HL-60 (cell line): ENCODE measurements around the gene BPNT1.

Experiments
- DNase-seq, 2 experiments: peaks; one replicate each; pipeline ENCODE4 v3.0.0-alpha.2; 2010 to 2020; ENCODE audit warnings: low read depth in 1 of 2, low spot score in 1 of 2
- H3K27ac ChIP-seq: fragments of 250-450 bp; sonication (Bioruptor Pico); replicated peaks from 2 replicates; pipeline ENCODE4 v1.5.1; 2020; ENCODE audit warnings: mild to moderate bottlenecking, moderate library complexity
- H3K27me3 ChIP-seq: fragments of 250-450 bp; sonication (Bioruptor Pico); 2 replicates; pipeline ENCODE4 v1.5.1; 2021; ENCODE audit warnings: mild to moderate bottlenecking, moderate library complexity; ENCODE audit not compliant: insufficient read depth, poor library complexity, severe bottlenecking
- H3K4me3 ChIP-seq: replicated peaks from 2 replicates; pipeline ENCODE4 v1.5.1; 2011; ENCODE audit warnings: mild to moderate bottlenecking, control low read depth, low read length; ENCODE audit not compliant: insufficient read depth
- CTCF ChIP-seq: IDR thresholded peaks from one replicate; pipeline ENCODE4 v1.5.1; 2011; ENCODE audit warnings: low read length, control low read depth, inconsistent platforms; ENCODE audit not compliant: insufficient read depth
- GABPA ChIP-seq: IDR thresholded peaks from 2 replicates; pipeline ENCODE4 v1.6.1; 2012; ENCODE audit warnings: low read depth
- POLR2AphosphoS5 ChIP-seq: IDR thresholded peaks from 2 replicates; pipeline ENCODE4 v1.6.1; 2012; ENCODE audit warnings: low read depth
- REST ChIP-seq: IDR thresholded peaks from 2 replicates; pipeline ENCODE4 v1.6.1; 2012; ENCODE audit warnings: low read depth; ENCODE audit not compliant: insufficient replicate concordance
- SPI1 ChIP-seq: IDR thresholded peaks from 2 replicates; pipeline ENCODE4 v1.6.1; 2012; ENCODE audit warnings: low read depth, mild to moderate bottlenecking, borderline replicate concordance

Gene BPNT1

GRCh38 chr1:220123889-220124288 lies 34.3 kb upstream of the BPNT1 start:
- Histone ChIP-seq H3K27ac (no peak overlapping the region), H3K4me3 (no peak overlapping the region), H3K27me3 (no peaks in the 10 kb centered on the region)
- TF ChIP-seq SPI1: no peak
- no peak for TF ChIP-seq REST
- TF ChIP-seq CTCF: no peak
- no peak for TF ChIP-seq POLR2AphosphoS5
- no peak for TF ChIP-seq GABPA
- peak in 1 of 2 experiments; percentile 15 for DNase-seq

- Histone ChIP-seq H3K4me3 (no peak overlapping the region), H3K27ac (no peak overlapping the region), H3K27me3 (no peaks in the 10 kb centered on the region)
- no peak for DNase-seq
- TF ChIP-seq REST (no peak), SPI1 (no peak), GABPA (no peak)
Measured at GRCh38 chr1:220123066-220123465, 33.5 kb upstream of the BPNT1 start.

GRCh38 chr1:220121791-220122530 lies 32.4 kb upstream of the BPNT1 start:
- TF ChIP-seq SPI1 (no peak), POLR2AphosphoS5 (no peak), CTCF (no peak), GABPA (no peak)
- no peak overlapping the region for H3K4me3 ChIP-seq
- no peak for DNase-seq
- H3K27ac ChIP-seq: no peak overlapping the region
- no peaks in the 10 kb centered on the region for H3K27me3 ChIP-seq

GRCh38 chr1:220119043-220119512 lies 29.5 kb upstream of the BPNT1 start:
- no peak for TF ChIP-seq SPI1
- TF ChIP-seq POLR2AphosphoS5: no peak
- TF ChIP-seq REST: no peak
- no peak for TF ChIP-seq CTCF
- no peak for TF ChIP-seq GABPA
- H3K4me3 ChIP-seq: no peak overlapping the region
- no peaks in the 10 kb centered on the region for H3K27me3 ChIP-seq
- H3K27ac ChIP-seq: no peak overlapping the region
- DNase-seq: no peak
